Suprapubic skin (tissue), 4 donors: ENCODE measurements around the gene SGPL1.

Source experiments
- EP300 ChIP-seq: sonication (generic); formaldehyde crosslinking; IDR thresholded peaks from one replicate; pipeline ENCODE4 v1.6.1; 2017; ENCODE audit warnings: antibody characterized with exemption
- POLR2A ChIP-seq, 2 donors: fragments of 450-650 bp; IDR thresholded peaks; one replicate each; pipeline ENCODE4 v1.6.1; 2017; ENCODE audit warnings: antibody characterized with exemption in 2 of 2, mild to moderate bottlenecking in 2 of 2, moderate library complexity in 2 of 2
- POLR2AphosphoS5 ChIP-seq, 3 donors: sonication (generic); formaldehyde crosslinking; IDR thresholded peaks; one replicate each; pipeline ENCODE4 v1.6.1; 2017; ENCODE audit warnings: antibody characterized with exemption in 3 of 3
- TF ChIP-seq, protein P1 (sequence below), 2 donors: fragments of 200-600 bp in 1 of 2; fragments of 450-650 bp in 1 of 2; sonication (generic) in 1 of 2; IDR thresholded peaks; one replicate each; pipeline ENCODE4 v1.5.1; 2016 to 2019; ENCODE audit warnings: antibody characterized with exemption in 2 of 2, mild to moderate bottlenecking in 1 of 2, moderate library complexity in 1 of 2

DNA sequence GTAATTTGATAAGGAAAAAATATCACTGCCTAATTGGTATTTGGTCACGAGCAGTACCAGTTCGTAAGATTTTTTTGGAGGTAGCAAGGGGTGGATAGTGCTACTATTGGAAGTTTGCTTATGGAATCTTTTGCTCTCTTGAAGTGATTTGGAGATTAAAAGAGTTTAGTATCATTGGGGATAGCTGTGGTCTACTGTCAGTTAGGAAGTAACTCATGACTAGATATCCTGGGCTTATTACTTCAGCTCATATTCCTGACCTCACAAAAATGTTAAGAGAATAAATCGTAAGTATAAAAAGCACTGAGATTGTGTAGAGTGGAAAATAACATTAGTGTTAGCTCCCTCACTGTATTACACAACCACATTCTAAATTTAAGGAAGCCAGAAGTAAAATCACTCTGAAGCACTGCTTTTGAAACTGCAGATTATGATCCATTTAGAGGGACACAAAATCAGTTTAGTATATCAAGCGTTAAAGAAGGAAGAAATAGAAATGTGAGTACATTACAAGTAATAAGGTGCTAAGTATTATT, 22.6 kb downstream of the SGPL1 start:
- TF ChIP-seq, protein P1, sequence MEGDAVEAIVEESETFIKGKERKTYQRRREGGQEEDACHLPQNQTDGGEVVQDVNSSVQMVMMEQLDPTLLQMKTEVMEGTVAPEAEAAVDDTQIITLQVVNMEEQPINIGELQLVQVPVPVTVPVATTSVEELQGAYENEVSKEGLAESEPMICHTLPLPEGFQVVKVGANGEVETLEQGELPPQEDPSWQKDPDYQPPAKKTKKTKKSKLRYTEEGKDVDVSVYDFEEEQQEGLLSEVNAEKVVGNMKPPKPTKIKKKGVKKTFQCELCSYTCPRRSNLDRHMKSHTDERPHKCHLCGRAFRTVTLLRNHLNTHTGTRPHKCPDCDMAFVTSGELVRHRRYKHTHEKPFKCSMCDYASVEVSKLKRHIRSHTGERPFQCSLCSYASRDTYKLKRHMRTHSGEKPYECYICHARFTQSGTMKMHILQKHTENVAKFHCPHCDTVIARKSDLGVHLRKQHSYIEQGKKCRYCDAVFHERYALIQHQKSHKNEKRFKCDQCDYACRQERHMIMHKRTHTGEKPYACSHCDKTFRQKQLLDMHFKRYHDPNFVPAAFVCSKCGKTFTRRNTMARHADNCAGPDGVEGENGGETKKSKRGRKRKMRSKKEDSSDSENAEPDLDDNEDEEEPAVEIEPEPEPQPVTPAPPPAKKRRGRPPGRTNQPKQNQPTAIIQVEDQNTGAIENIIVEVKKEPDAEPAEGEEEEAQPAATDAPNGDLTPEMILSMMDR (IDR thresholded peaks at IDR 0.05), result no peak
- TF ChIP-seq EP300 (no peak), POLR2A (IDR thresholded peaks at IDR 0.05) (no peak), POLR2AphosphoS5 (IDR thresholded peaks at IDR 0.05) (no peak)
